ENCODE results near the gene LAMA2.

Gene LAMA2

GRCh38 chr6:129393654-129394053, 510.7 kb downstream of the LAMA2 start:
- Histone ChIP-seq H3K36me3 (replicated peaks; ENCODE audit: low read depth, low read length) (no peaks in the 10 kb centered on the region), H3K27ac (ENCODE audit: low read length) (no peak overlapping the region), H2AFZ (ENCODE audit: low read depth, low read length) (no peak overlapping the region), H3K79me2 (ENCODE audit: low read length) (no peaks in the 10 kb centered on the region), H3K4me3 (ENCODE audit: low read length) (no peak overlapping the region), H3K9ac (ENCODE audit: low read length) (no peak overlapping the region), H3K9me3 (ENCODE audit: insufficient read depth, low read length) (no peaks in the 10 kb centered on the region), H3K4me1 (ENCODE audit: low read length) (peaks cover 13% of the 10 kb centered on the region), H3K4me2 (ENCODE audit: low read length) (peak overlapping the region; percentile 50), H4K20me1 (ENCODE audit: insufficient read depth, low read length) (no peaks in the 10 kb centered on the region), H3K27me3 (ENCODE audit: low read depth, low read length) (no peaks in the 10 kb centered on the region)
- no peak for TF ChIP-seq CTCF (IDR thresholded peaks at IDR 0.05; ENCODE audit: low read depth, low read length)
- TF ChIP-seq EZH2phosphoT487 (IDR thresholded peaks at IDR 0.05; ENCODE audit: low read depth): no peak

- Histone ChIP-seq H3K79me2 (ENCODE audit: low read length) (no peaks in the 10 kb centered on the region), H3K36me3 (replicated peaks; ENCODE audit: low read depth, low read length) (no peaks in the 10 kb centered on the region), H2AFZ (ENCODE audit: low read depth, low read length) (no peak overlapping the region), H3K27me3 (ENCODE audit: low read depth, low read length) (no peaks in the 10 kb centered on the region), H3K9me3 (ENCODE audit: insufficient read depth, low read length) (no peaks in the 10 kb centered on the region), H3K4me1 (ENCODE audit: low read length) (peaks cover 4% of the 10 kb centered on the region), H3K27ac (ENCODE audit: low read length) (no peak overlapping the region), H3K9ac (ENCODE audit: low read length) (no peak overlapping the region), H4K20me1 (ENCODE audit: insufficient read depth, low read length) (no peaks in the 10 kb centered on the region), H3K4me2 (ENCODE audit: low read length) (no peak overlapping the region), H3K4me3 (ENCODE audit: low read length) (no peak overlapping the region)
- TF ChIP-seq CTCF (IDR thresholded peaks at IDR 0.05; ENCODE audit: low read depth, low read length) (no peak), EZH2phosphoT487 (IDR thresholded peaks at IDR 0.05; ENCODE audit: low read depth) (no peak)
These were observed 515.8 kb downstream of the LAMA2 start for GRCh38 chr6:129398764-129399163.

- H3K36me3 ChIP-seq (replicated peaks; ENCODE audit: low read depth, low read length): no peaks in the 10 kb centered on the region
- TF ChIP-seq EZH2phosphoT487 (IDR thresholded peaks at IDR 0.05; ENCODE audit: low read depth): no peak
- no peaks in the 10 kb centered on the region for H3K4me1 ChIP-seq (ENCODE audit: low read length)
- no peak overlapping the region for H3K9ac ChIP-seq (ENCODE audit: low read length)
- H3K79me2 ChIP-seq (ENCODE audit: low read length): no peaks in the 10 kb centered on the region
- H3K4me3 ChIP-seq (ENCODE audit: low read length): no peak overlapping the region
- no peaks in the 10 kb centered on the region for H4K20me1 ChIP-seq (ENCODE audit: insufficient read depth, low read length)
- H2AFZ ChIP-seq (ENCODE audit: low read depth, low read length): no peak overlapping the region
- no peaks in the 10 kb centered on the region for H3K27me3 ChIP-seq (ENCODE audit: low read depth, low read length)
- no peak overlapping the region for H3K4me2 ChIP-seq (ENCODE audit: low read length)
- H3K27ac ChIP-seq (ENCODE audit: low read length): no peak overlapping the region
- H3K9me3 ChIP-seq (ENCODE audit: insufficient read depth, low read length): no peaks in the 10 kb centered on the region
These were observed 519.3 kb downstream of the LAMA2 start for GRCh38 chr6:129402244-129402643.

- no peak overlapping the region for H2AFZ ChIP-seq (ENCODE audit: low read depth, low read length)
- no peak overlapping the region for H3K9ac ChIP-seq (ENCODE audit: low read length)
- no peaks in the 10 kb centered on the region for H3K79me2 ChIP-seq (ENCODE audit: low read length)
- no peaks in the 10 kb centered on the region for H4K20me1 ChIP-seq (ENCODE audit: insufficient read depth, low read length)
- H3K27me3 ChIP-seq (ENCODE audit: low read depth, low read length): no peaks in the 10 kb centered on the region
- no peaks in the 10 kb centered on the region for H3K36me3 ChIP-seq (replicated peaks; ENCODE audit: low read depth, low read length)
- H3K4me2 ChIP-seq (ENCODE audit: low read length): no peak overlapping the region
- TF ChIP-seq EZH2phosphoT487 (IDR thresholded peaks at IDR 0.05; ENCODE audit: low read depth) (no peak), CTCF (IDR thresholded peaks at IDR 0.05; ENCODE audit: low read depth, low read length) (no peak)
- H3K4me1 ChIP-seq (ENCODE audit: low read length): no peaks in the 10 kb centered on the region
- no peaks in the 10 kb centered on the region for H3K9me3 ChIP-seq (ENCODE audit: insufficient read depth, low read length)
- H3K27ac ChIP-seq (ENCODE audit: low read length): no peak overlapping the region
- no peak overlapping the region for H3K4me3 ChIP-seq (ENCODE audit: low read length)
These were observed 528.2 kb downstream of the LAMA2 start for GRCh38 chr6:129411092-129411491.
